DMS 273 treated with DMSO at 0.1 percent for 48 hours (cell line): ENCODE measurements around the gene MSX2.

Experiments
- DNase-seq: peaks from one replicate; lab custom pipeline; 2025; lab: John Stamatoyannopoulos, UW

The MSX2 gene

GRCh38 chr5:174724484-174725260 is at the start of gene MSX2:
Gene MSX2 (plus strand): TSS chr5:174724582. CDS start chr5:174724660, 78 bp downstream.
- peak; percentile 13 for DNase-seq

GRCh38 chr5:174675110-174675509 is 49.3 kb upstream of the MSX2 start:
- no peak for DNase-seq

DNA sequence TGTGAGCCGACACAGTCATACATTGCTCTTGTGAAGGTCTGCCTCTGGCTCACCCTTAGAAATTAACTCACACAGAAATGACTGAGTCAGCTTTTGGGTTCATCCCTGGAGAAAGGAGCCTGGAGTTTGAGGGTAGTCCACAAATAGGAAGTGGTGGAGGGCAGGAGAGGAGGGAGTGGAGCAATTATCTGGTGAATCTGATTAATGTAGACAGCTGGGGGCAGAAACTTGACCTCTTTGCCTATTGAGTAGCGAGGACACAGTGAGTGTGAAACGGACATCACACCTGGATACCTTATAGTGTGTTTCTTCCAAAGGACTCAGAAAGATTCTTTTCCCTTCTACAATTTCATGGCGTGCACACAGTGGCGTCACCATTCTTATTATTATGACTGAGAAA is 48.5 kb upstream of the MSX2 start:
- DNase-seq: no peak

GRCh38 chr5:174678107-174678506 is 46.3 kb upstream of the MSX2 start:
- no peak for DNase-seq

- DNase-seq: no peak
Measured at GRCh38 chr5:174680901-174681565, 43.3 kb upstream of the MSX2 start.

- DNase-seq: no peak
Measured at GRCh38 chr5:174687503-174687902, 36.9 kb upstream of the MSX2 start.

DNA sequence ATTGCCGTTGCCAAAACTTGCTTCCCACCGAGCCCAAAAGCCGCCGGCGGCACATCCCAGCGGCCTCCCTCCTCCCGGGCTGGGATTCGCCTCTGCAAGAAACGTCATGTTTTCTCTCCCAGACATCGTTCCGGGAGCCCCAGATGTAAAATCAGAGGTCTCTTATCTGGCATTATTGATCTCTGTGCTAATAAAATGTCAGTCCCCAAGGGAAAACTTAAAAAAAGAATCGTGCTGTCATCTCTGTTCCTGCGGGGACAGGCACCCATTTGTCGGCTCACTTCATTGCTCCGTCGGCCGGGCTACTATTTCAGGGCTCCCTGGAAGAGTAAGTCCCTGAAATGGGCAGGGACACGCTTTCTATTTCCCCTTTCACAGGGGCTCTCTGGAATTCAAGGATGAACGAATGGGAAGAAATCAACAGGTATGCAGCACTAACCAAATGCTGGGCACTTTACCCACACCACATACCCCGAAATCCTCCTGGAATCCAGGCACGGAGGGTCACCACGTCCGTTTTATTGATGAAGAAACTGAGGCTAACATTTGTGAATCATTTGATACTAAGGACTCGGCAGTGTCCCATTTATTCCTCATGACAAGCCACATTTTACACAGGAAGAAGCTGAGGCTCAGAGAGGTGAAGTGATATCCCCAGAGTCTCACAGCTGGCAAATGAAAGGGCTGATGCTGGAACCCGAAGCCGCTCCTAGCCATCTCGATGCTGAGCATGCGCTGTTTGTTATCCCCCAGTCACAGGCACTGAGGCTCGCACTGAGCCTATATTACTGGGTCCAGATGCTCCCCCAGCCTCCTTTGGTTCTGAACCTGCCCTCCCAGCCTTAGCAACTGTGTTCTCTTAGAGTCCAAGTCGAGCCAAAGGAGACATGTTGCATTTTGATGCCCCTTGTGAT is 35.7 kb upstream of the MSX2 start:
- DNase-seq: no peak

DNA sequence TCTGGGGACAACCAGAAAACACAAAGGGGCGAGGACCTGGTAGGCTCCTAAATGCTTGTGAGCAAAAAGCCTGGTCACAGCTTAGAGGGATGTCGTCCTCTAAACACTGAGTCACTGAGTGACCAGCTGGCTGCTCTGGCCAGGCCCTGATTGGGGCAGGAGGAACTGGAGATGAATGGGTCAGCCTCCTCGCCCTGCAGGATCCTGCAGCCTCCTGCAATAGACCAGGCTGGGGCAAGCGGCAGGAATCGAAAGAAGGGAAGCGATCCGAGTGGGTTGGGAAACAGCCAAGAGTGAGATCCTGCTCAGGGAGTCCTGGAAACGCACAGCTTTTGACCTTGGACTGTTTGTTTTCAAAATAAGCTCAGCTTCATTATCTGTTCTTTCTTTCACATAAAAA is 34.1 kb upstream of the MSX2 start:
- DNase-seq: no peak

DNA sequence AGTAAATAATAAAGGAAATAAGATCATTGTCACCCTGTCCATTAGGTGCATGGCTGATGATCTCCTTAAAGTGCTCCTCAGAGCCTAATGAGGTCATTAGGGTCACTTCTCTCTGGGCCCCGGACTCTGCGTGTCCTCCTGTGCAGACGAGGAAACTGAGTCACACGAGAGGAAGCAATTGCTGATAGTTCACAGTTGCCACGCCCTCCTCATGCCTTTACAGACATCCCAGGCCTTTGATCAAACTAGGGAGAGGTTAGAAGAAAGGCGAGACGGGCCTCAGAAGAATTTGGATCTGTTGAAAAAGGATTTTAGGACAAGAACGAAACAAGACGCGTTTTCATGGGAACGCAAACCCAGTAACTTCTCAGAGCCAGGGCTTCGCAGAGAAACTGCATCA is 32.0 kb upstream of the MSX2 start:
- no peak for DNase-seq

- DNase-seq: no peak
Measured at GRCh38 chr5:174692982-174693422, 31.4 kb upstream of the MSX2 start.

DNA sequence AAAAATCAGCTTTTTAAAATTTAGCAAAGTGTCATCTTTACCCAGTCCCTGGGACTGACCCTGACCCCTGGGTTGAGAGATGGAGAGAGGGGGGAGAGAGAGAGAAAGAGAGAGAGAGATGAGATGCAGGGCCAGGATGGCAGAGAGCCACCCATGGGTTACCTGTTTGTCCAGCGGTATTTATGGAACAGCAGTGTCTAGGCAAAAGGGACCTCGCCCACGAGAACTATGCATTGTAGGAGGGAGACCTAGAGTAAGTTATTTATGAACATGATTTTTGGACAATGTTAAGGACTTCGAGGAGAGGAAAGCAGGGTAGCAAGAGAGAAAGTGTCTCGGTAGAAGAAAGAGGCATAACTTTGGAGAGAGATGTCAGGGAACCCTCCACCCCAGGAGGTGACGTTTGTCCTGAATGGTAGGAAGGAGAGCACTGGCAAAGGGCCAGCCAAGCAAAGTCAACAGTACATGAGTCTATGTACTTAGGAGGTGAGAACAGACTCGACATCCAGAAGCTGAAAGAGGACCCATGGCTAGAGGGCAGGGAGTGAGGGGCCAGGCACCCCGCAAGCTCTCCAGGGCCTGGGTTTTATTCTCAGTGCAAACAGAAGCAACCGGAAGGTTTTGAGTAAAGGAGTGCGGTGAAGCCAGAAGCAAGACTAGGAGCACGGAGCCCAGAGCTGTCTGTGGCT is 30.5 kb upstream of the MSX2 start:
- no peak for DNase-seq

DNA sequence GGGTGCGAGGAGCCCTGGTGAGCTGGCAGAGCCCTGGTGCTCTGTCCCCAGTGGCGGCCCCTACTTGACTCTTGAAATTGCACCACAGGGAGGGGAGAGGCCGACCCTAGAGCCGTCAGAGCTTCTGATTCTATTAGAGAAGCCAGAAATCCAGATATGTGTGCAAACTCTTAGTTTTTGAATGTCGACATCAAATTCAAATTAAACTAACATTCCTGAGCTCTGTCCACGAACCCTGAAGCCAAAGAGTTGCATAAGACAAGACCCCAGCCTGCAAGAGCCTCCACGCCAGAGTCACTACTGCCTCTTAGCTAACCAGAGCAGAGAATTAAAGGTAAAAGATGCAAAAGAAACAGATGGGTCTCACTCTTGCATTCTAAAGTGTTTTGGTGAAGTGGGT is 29.8 kb upstream of the MSX2 start:
- DNase-seq: no peak

DNA sequence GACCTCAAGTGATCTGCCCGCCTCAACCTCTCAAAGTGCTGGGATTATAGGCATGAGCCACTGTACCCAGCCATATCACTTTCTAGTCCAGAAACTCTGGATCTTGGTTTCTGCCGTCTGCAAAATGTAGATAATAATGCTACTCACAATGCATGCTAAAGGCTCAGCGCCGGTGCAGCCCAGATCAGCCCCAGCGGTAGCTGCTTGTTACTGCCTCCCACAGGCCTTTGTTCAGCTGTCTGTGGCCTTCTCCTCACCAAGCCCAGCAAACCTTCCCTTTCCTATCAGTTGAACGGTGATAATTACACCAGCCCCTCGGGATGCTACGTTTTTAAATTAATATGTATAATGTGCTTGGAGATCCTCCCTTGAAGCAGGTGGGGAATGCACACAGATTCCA is 26.2 kb upstream of the MSX2 start:
- DNase-seq: no peak

- DNase-seq: no peak
Measured at GRCh38 chr5:174699131-174699530, 25.3 kb upstream of the MSX2 start.

GRCh38 chr5:174706997-174707572 is 17.3 kb upstream of the MSX2 start:
- no peak for DNase-seq

- DNase-seq: no peak
Measured at GRCh38 chr5:174707671-174708070, 16.7 kb upstream of the MSX2 start.

- no peak for DNase-seq
Measured at GRCh38 chr5:174708476-174709207, 15.7 kb upstream of the MSX2 start.

- no peak for DNase-seq
Measured at GRCh38 chr5:174714751-174715150, 9.6 kb upstream of the MSX2 start.

- DNase-seq: no peak
Measured at GRCh38 chr5:174715804-174716203, 8.6 kb upstream of the MSX2 start.

- DNase-seq: no peak
Measured at GRCh38 chr5:174717826-174718455, 6.4 kb upstream of the MSX2 start.
